ENCODE results near the gene ATP10A.

The ATP10A gene

DNA sequence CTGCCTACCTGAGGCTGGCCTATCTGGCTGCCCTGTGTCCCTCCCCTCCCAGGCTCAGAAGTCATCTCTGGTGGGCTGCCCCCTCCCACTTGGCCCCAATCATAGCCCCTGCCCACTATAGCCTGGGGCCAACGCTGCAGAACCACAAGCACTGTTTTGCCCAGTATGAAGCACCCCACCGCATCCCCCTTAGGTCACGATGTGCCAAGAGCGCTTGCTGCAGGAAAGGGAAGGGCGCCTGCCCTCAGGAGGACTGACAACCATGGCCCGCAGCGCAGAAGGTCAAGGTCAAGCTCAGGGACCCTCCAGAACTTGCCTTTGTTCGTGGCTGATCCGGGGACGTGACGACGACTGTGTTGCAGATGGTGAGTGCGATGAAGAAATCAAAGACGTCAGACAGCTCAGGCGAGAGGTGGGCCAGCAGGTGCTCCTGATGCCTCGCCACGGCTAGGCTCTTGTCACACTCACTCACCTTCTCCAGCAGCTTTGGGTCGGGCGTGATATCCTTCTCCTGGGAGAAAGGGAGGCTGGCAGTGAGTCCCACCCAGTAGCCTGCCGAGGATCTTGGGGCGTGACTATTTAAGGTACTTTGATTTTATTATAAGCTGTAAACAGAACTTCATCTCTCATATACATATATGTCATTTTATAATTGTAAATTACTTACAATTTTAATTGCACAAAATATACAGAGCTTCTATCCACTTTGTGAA, 146.6 kb downstream of the ATP10A start:
- DNase-seq (ENCODE audit: low read depth, low spot score) = no peak
- H3K4me3 ChIP-seq (ENCODE audit: low read depth, low read length) = no peak overlapping the region
- in situ Hi-C loops (cut with HindIII; ENCODE audit: low sequenced_read_pairs) = no loop called here
- TF ChIP-seq, protein P1, sequence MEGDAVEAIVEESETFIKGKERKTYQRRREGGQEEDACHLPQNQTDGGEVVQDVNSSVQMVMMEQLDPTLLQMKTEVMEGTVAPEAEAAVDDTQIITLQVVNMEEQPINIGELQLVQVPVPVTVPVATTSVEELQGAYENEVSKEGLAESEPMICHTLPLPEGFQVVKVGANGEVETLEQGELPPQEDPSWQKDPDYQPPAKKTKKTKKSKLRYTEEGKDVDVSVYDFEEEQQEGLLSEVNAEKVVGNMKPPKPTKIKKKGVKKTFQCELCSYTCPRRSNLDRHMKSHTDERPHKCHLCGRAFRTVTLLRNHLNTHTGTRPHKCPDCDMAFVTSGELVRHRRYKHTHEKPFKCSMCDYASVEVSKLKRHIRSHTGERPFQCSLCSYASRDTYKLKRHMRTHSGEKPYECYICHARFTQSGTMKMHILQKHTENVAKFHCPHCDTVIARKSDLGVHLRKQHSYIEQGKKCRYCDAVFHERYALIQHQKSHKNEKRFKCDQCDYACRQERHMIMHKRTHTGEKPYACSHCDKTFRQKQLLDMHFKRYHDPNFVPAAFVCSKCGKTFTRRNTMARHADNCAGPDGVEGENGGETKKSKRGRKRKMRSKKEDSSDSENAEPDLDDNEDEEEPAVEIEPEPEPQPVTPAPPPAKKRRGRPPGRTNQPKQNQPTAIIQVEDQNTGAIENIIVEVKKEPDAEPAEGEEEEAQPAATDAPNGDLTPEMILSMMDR (IDR thresholded peaks at IDR 0.05; ENCODE audit: low read depth, low read length) = no peak

DNA sequence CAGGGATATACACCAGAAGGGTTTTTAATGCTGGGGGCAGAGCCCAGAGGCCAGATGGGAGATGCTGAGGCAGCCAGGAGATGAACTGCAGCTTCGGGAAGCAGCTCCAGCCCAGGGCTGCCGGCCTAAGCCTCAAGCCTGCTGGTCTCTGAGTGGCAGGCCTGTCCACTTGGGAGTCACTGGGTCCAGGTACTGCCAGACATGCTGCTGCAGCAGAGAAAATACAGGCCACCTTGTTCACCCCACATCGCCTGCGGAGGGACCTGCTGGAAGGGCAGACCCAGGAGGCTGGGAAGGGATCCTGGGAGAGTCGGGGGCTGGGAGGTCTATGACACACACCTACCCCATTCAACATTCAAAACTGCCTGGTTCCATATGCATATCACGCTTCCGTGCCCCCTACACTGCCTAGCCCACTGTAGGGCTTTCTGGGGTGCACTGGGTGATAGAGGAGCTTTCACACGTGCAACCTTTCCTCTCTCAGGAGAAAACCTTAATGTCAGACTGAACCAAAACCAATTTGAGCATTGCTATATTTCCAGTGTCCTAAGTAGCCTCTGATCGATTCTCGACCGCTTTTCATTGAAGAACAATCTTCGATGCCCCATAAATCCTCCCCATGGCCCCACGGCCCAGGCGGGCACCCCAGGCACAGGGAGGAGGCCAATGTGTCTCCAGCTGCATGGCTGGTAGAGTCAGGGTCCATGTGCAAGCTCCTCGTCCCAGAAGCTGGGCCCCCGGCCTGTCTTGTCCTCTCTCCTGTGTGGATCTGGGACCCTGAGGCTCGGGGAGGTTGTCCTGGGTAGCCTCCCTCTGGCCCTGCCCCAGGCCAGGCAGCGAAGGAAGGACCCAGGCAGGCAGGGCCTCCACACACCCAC, 147.4 kb downstream of the ATP10A start:
- TF ChIP-seq, protein P1 (IDR thresholded peaks at IDR 0.05; ENCODE audit: low read depth, low read length) = no peak
- H3K4me3 ChIP-seq (ENCODE audit: low read depth, low read length) = no peak overlapping the region
- in situ Hi-C loops (cut with HindIII; ENCODE audit: low sequenced_read_pairs) = no loop called here
- no peak for DNase-seq (ENCODE audit: low read depth, low spot score)

- no peak overlapping the region for H3K4me3 ChIP-seq (ENCODE audit: low read depth, low read length)
- TF ChIP-seq, protein P1 (IDR thresholded peaks at IDR 0.05; ENCODE audit: low read depth, low read length) = no peak
- DNase-seq (ENCODE audit: low read depth, low spot score) = no peak
- in situ Hi-C loops (cut with HindIII; ENCODE audit: low sequenced_read_pairs) = no loop called here
Measured at GRCh38 chr15:25714538-25714840, 148.6 kb downstream of the ATP10A start.

- in situ Hi-C loops (cut with HindIII; ENCODE audit: low sequenced_read_pairs) = no loop called here
- no peak overlapping the region for H3K4me3 ChIP-seq (ENCODE audit: low read depth, low read length)
- TF ChIP-seq, protein P1 (IDR thresholded peaks at IDR 0.05; ENCODE audit: low read depth, low read length) = no peak
- no peak for DNase-seq (ENCODE audit: low read depth, low spot score)
Measured at GRCh38 chr15:25713736-25714537, 149.2 kb downstream of the ATP10A start.

DNA sequence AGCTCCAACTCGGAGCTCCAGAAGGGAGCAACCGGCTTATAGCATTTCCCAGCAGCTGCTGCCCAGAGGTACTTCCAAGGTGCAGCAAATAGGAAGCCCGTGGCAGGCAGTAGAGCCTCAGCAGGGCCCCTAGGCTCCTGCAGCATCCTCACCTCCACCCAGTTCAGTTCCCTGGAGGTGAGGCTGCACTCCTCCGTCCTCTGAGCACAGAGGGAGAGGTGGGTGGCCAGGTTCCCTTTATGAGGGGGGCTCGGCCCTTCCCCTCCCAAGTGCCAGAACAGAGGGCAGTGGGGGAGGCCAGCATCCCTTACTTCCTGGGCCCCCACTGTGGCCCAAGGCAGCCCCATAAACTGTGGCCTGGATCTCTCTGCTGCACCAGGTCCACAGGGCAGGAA, 150.2 kb downstream of the ATP10A start:
- in situ Hi-C loops (cut with HindIII; ENCODE audit: low sequenced_read_pairs) = no loop called here
- no peak overlapping the region for H3K4me3 ChIP-seq (ENCODE audit: low read depth, low read length)
- no peak for DNase-seq (ENCODE audit: low read depth, low spot score)
- TF ChIP-seq, protein P1 (IDR thresholded peaks at IDR 0.05; ENCODE audit: low read depth, low read length) = no peak

- in situ Hi-C loops (cut with HindIII; ENCODE audit: low sequenced_read_pairs) = no loop called here
- TF ChIP-seq, protein P1 (IDR thresholded peaks at IDR 0.05; ENCODE audit: low read depth, low read length) = no peak
Measured at GRCh38 chr15:25712192-25712960, 150.8 kb downstream of the ATP10A start.

More at GRCh38 chr15:25712192-25712960, 150.8 kb downstream of the ATP10A start:
- H3K4me3 ChIP-seq (ENCODE audit: low read depth, low read length) = no peak overlapping the region
- DNase-seq (ENCODE audit: low read depth, low spot score) = no peak
